GM23338 (cell line): ENCODE measurements around the gene PCDH10. TPM values are rescaled to one million over a fixed set of nuclear protein-coding genes. Genes with fewer than 3 reads are reported as not detected.

Experiments
- ATAC-seq: fragments of 200-7000 bp; cut with Tn5 transposase; 3 replicates; pipeline ENCODE4 v1.9.1; 2020
- DNase-seq: peaks from one replicate; pipeline ENCODE4 v3.0.0-alpha.2; 2015; ENCODE audit warnings: low spot score
- H2AFZ ChIP-seq: fragments of 200-600 bp; sonication (generic); 2 replicates; pipeline ENCODE4 v1.8.0; 2016; ENCODE audit warnings: antibody characterized with exemption, mild to moderate bottlenecking, moderate library complexity
- H3F3A ChIP-seq: fragments of 200-600 bp; sonication (generic); replicated peaks from 2 replicates; pipeline ENCODE4 v1.8.0; 2017; ENCODE audit warnings: antibody characterized with exemption, mixed run types, low read depth
- H3K27ac ChIP-seq: fragments of 200-600 bp; sonication (generic); 2 replicates; pipeline ENCODE4 v1.6.1; 2016; ENCODE audit warnings: low read depth
- H3K27me3 ChIP-seq: fragments of 200-600 bp; sonication (generic); 2 replicates; pipeline ENCODE4 v1.8.0; 2016; ENCODE audit warnings: mild to moderate bottlenecking, mixed run types, moderate library complexity; ENCODE audit not compliant: insufficient read depth
- H3K36me3 ChIP-seq: fragments of 200-600 bp; sonication (generic); 2 replicates; pipeline ENCODE4 v1.8.0; 2016; ENCODE audit warnings: mild to moderate bottlenecking; ENCODE audit not compliant: insufficient read depth
- H3K4me1 ChIP-seq: fragments of 200-600 bp; sonication (generic); 2 replicates; pipeline ENCODE4 v1.8.0; 2016; ENCODE audit warnings: mild to moderate bottlenecking, moderate library complexity; ENCODE audit not compliant: insufficient read depth
- H3K4me2 ChIP-seq: fragments of 200-600 bp; sonication (generic); 2 replicates; pipeline ENCODE4 v1.7.1; 2017; ENCODE audit warnings: mixed run types
- H3K4me3 ChIP-seq: fragments of 200-600 bp; sonication (generic); 2 replicates; pipeline ENCODE4 v1.6.1; 2016; ENCODE audit warnings: mixed run types
- H3K79me2 ChIP-seq: fragments of 200-600 bp; sonication (generic); replicated peaks from 2 replicates; pipeline ENCODE4 v1.8.0; 2017; ENCODE audit warnings: mild to moderate bottlenecking; ENCODE audit not compliant: insufficient read depth
- H3K9me2 ChIP-seq: fragments of 200-600 bp; sonication (generic); 2 replicates; pipeline ENCODE4 v1.8.0; 2017; ENCODE audit not compliant: insufficient read depth
- H4K20me1 ChIP-seq: fragments of 200-600 bp; sonication (generic); replicated peaks from 2 replicates; pipeline ENCODE4 v1.8.0; 2017; ENCODE audit warnings: mild to moderate bottlenecking; ENCODE audit not compliant: insufficient read depth
- H3K27ac Mint-ChIP-seq: 2 replicates; pipeline ENCODE4 v1.8.0; 2020; ENCODE audit warnings: inconsistent platforms, mild to moderate bottlenecking, moderate library complexity, mixed read lengths
- H3K27me3 Mint-ChIP-seq: 3 replicates; pipeline ENCODE4 v1.8.0; 2022; ENCODE audit warnings: low read depth, mild to moderate bottlenecking, moderate library complexity, mixed read lengths, inconsistent platforms; ENCODE audit not compliant: insufficient read depth, poor library complexity
- H3K36me3 Mint-ChIP-seq: 3 replicates; pipeline ENCODE4 v1.8.0; 2021; ENCODE audit warnings: low read depth, mild to moderate bottlenecking, inconsistent platforms, moderate library complexity, mixed read lengths
- H3K4me1 Mint-ChIP-seq: 3 replicates; pipeline ENCODE4 v1.8.0; 2020; ENCODE audit warnings: mild to moderate bottlenecking, inconsistent platforms, mixed read lengths
- H3K4me3 Mint-ChIP-seq: 3 replicates; pipeline ENCODE4 v1.8.0; 2021; ENCODE audit warnings: moderate library complexity, mild to moderate bottlenecking, inconsistent platforms, mixed read lengths
- H3K9me3 Mint-ChIP-seq: 3 replicates; pipeline ENCODE4 v1.8.0; 2020; ENCODE audit warnings: moderate library complexity, mild to moderate bottlenecking, inconsistent platforms, mixed read lengths
- CREB1 ChIP-seq: fragments of 250-450 bp; sonication (Bioruptor Pico); IDR thresholded peaks from 2 replicates; pipeline ENCODE4 v1.5.0; 2020; ENCODE audit warnings: low read depth, mild to moderate bottlenecking, moderate library complexity
- EZH2 ChIP-seq: fragments of 200-600 bp; sonication (generic); IDR thresholded peaks from one replicate; pipeline ENCODE4 v1.8.0; 2017; ENCODE audit warnings: antibody characterized with exemption, mild to moderate bottlenecking, low read depth; ENCODE audit not compliant: unreplicated experiment
- EZH2phosphoT487 ChIP-seq: fragments of 200-600 bp; sonication (generic); IDR thresholded peaks from one replicate; pipeline ENCODE4 v1.8.1; 2018; ENCODE audit warnings: antibody characterized with exemption; ENCODE audit not compliant: unreplicated experiment
- ZNF114 ChIP-seq: fragments of 250-450 bp; sonication (Bioruptor Pico); IDR thresholded peaks from 2 replicates; pipeline ENCODE4 v1.5.0; 2020; ENCODE audit warnings: mild to moderate bottlenecking, moderate library complexity
- ZNF331 ChIP-seq: fragments of 250-450 bp; sonication (Bioruptor Pico); IDR thresholded peaks from 2 replicates; pipeline ENCODE4 v1.5.0; 2020; ENCODE audit warnings: low read depth, mild to moderate bottlenecking, moderate library complexity
- polyA plus RNA-seq: library from polyadenylated mRNA; unstranded; fragments of >200 nt; fragmentation: Nextera tagmentation; extraction: Ambion mirVana; gene quantifications from 2 replicates; pipeline ENCODE4 v1.2.1, GENCODE V29; 2016
- total RNA-seq: library from RNA; depleted of rRNA; stranded (reverse); fragments of >200 nt; shearing (Covaris generic); gene quantifications from 2 replicates; pipeline ENCODE4 v1.2.3, GENCODE V29; 2014
- TF ChIP-seq, protein P1 (sequence below), 2 experiments: fragments of 200-600 bp in 1 of 2; sonication (generic) in 1 of 2; conservative IDR thresholded peaks; 2 replicates each; pipeline versions ENCODE4 v1.5.1 to v1.6.1; 2016 to 2017; ENCODE audit warnings: antibody characterized with exemption in 2 of 2, low read depth in 2 of 2, mild to moderate bottlenecking in 2 of 2, moderate library complexity in 1 of 2

PCDH10 gene
- total and polyA plus RNA-seq, 2 experiments from 2014 or later = 1.2 to 4.0 TPM

- no peaks in the 10 kb centered on the region for H3K9me2 ChIP-seq
- H4K20me1 ChIP-seq = 0 out of 2 replicates have a peak, but pooled peaks cover 5% of the 10 kb centered on the region
- H3K79me2 ChIP-seq = no peaks in the 10 kb centered on the region
- no peaks in the 10 kb centered on the region; the same call in 2 of the 3 replicates for H3K36me3 Mint-ChIP-seq
- peak overlapping the region; percentile 69 for H3K4me3 ChIP-seq
- no peaks in the 10 kb centered on the region for H3F3A ChIP-seq
- no peaks in the 10 kb centered on the region for H3K36me3 ChIP-seq
- peaks cover 42% of the 10 kb centered on the region for H3K4me1 ChIP-seq
- peak overlapping the region; percentile 68 for H3K4me3 Mint-ChIP-seq
- peak overlapping the region; percentile 95 for H2AFZ ChIP-seq
- peaks cover 77% of the 10 kb centered on the region for H3K27me3 ChIP-seq
- no peak overlapping the region for H3K27ac Mint-ChIP-seq
- peak; percentile 24 for ATAC-seq
- peaks cover 69% of the 10 kb centered on the region for H3K27me3 Mint-ChIP-seq
- peak overlapping the region; percentile 93 for H3K4me2 ChIP-seq
- peak; percentile 75 for DNase-seq
- H3K4me1 Mint-ChIP-seq = peaks cover 37% of the 10 kb centered on the region
- H3K27ac ChIP-seq = no peak overlapping the region
- H3K9me3 Mint-ChIP-seq = no peaks in the 10 kb centered on the region; the same call in 2 of the 3 replicates
- TF ChIP-seq, protein P1, sequence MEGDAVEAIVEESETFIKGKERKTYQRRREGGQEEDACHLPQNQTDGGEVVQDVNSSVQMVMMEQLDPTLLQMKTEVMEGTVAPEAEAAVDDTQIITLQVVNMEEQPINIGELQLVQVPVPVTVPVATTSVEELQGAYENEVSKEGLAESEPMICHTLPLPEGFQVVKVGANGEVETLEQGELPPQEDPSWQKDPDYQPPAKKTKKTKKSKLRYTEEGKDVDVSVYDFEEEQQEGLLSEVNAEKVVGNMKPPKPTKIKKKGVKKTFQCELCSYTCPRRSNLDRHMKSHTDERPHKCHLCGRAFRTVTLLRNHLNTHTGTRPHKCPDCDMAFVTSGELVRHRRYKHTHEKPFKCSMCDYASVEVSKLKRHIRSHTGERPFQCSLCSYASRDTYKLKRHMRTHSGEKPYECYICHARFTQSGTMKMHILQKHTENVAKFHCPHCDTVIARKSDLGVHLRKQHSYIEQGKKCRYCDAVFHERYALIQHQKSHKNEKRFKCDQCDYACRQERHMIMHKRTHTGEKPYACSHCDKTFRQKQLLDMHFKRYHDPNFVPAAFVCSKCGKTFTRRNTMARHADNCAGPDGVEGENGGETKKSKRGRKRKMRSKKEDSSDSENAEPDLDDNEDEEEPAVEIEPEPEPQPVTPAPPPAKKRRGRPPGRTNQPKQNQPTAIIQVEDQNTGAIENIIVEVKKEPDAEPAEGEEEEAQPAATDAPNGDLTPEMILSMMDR (conservative IDR thresholded peaks at IDR 0.05; ENCODE audit: low read depth in 2 of 2) = peak; percentile 48 to 80
- TF ChIP-seq ZNF114 (CRISPR knock-in tag) = no peak
These were observed 2.7 kb downstream of the PCDH10 start for GRCh38 chr4:133151691-133152329.

GRCh38 chr4:133152330-133152821 is 3.3 kb downstream of the PCDH10 start:
- Mint-ChIP-seq H3K9me3 (no peaks in the 10 kb centered on the region; the same call in 2 of the 3 replicates), H3K4me3 (peak overlapping the region; percentile 68), H3K27ac (no peak overlapping the region), H3K27me3 (peaks cover 64% of the 10 kb centered on the region), H3K36me3 (no peaks in the 10 kb centered on the region; the same call in 2 of the 3 replicates), H3K4me1 (peaks cover 37% of the 10 kb centered on the region)
- Histone ChIP-seq H3K36me3 (no peaks in the 10 kb centered on the region), H3K4me1 (peaks cover 37% of the 10 kb centered on the region), H3K79me2 (no peaks in the 10 kb centered on the region), H4K20me1 (0 out of 2 replicates have a peak, but pooled peaks cover 5% of the 10 kb centered on the region), H3K4me2 (peak overlapping the region; percentile 93), H3K27ac (no peak overlapping the region), H2AFZ (peak overlapping the region; percentile 95), H3K9me2 (no peaks in the 10 kb centered on the region), H3K4me3 (peak overlapping the region; percentile 69), H3K27me3 (peaks cover 71% of the 10 kb centered on the region), H3F3A (no peaks in the 10 kb centered on the region)
- ATAC-seq (peak; percentile 1), DNase-seq (peak; percentile 29)
- TF ChIP-seq EZH2phosphoT487 = no peak
- peak; percentile 74 for TF ChIP-seq EZH2

GRCh38 chr4:133152831-133153481 is 3.9 kb downstream of the PCDH10 start:
- DNase-seq (peak; percentile 8), ATAC-seq (no peak)
- Mint-ChIP-seq H3K4me1 (peaks cover 37% of the 10 kb centered on the region), H3K9me3 (no peaks in the 10 kb centered on the region; the same call in 2 of the 3 replicates), H3K27ac (no peak overlapping the region), H3K36me3 (no peaks in the 10 kb centered on the region; the same call in 2 of the 3 replicates), H3K27me3 (peaks cover 59% of the 10 kb centered on the region), H3K4me3 (peak overlapping the region; percentile 68)
- no peaks in the 10 kb centered on the region for H3K9me2 ChIP-seq
- no peaks in the 10 kb centered on the region for H3K79me2 ChIP-seq
- H3K4me3 ChIP-seq = peak overlapping the region; percentile 69
- peak overlapping the region; percentile 93 for H3K4me2 ChIP-seq
- H4K20me1 ChIP-seq = 0 out of 2 replicates have a peak, but pooled peaks cover 5% of the 10 kb centered on the region
- H3K27ac ChIP-seq = no peak overlapping the region
- H3K27me3 ChIP-seq = peaks cover 65% of the 10 kb centered on the region
- H3F3A ChIP-seq = no peaks in the 10 kb centered on the region
- TF ChIP-seq EZH2 (peak; percentile 12), ZNF331 (CRISPR knock-in tag) (no peak), CREB1 (CRISPR knock-in tag) (no peak)
- peak overlapping the region; percentile 95 for H2AFZ ChIP-seq
- H3K36me3 ChIP-seq = no peaks in the 10 kb centered on the region
- H3K4me1 ChIP-seq = peaks cover 36% of the 10 kb centered on the region
